GM18907 (cell line): ENCODE results near the gene FAM124B.
"Not testable (repeated sequence)": the region's sequence is repeated elsewhere in the genome, so short reads cannot be mapped to it uniquely, and the experiment has no call there.

ENCODE experiments used
- ATAC-seq: cut with Tn5 transposase; IDR thresholded peaks from one replicate; pipeline ENCODE4 v1.9.1; 2021; ENCODE audit warnings: mild to moderate bottlenecking, moderate library complexity; ENCODE audit not compliant: unreplicated experiment

The FAM124B gene

DNA sequence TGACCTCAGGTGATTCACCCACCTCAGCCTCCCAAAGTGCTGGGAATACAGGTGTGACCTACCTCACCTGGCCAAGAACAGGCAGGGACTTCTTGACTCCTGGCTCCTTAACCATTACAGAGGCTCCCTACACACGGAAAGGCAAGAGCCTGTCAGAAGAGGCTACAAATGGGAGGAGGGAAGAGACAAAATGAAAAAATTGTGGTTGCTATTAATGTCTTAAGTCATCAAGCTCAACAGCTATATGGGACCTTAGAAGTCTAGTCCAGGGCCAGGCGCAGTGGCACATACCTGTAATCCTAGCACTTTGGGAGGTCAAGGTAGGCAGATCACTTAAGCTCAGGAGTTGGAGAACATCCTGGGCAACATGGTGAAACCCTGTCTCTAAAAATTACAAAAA, 11.5 kb upstream of the FAM124B start:
- ATAC-seq = no peak

DNA sequence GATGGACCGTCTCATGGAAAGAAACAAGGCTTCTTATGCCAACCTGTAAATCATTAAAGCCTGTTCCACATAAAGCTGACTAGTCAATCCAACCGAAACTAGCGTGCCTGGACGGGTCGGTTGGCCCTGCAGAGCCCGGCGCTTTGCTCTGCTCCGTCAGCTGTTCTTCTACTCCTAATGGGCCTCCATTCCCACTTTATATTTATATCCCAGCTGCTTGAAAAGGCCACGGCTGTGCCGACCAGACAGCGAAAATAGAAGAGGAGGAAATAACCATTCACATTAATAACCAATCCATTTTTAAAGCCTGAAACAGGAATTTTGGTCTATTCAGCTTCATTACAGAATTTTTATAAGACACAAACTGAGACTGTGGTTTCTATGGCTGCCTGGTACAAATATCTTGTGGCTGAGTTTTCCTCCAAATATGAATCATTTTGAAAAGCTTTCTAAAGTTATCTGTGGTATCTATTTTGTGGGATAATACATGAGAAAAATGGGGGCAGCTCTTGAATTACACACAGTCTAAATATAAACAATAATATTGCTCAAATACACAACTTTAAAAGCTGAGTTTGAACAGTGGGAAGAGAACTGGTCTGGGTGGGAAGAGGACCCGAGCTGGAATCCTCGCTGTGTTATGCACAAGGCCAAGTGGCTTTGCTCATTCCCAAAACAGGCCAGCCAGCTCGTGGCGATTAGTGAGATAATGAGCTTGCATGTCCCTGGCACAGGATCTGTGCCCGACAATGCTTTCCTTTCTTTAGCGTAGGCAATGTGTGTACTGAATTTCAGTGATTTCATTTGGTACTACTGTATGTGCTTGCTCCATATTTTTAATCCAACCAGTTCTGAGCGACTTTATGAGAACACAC, 10.5 kb upstream of the FAM124B start:
- no peak for ATAC-seq

DNA sequence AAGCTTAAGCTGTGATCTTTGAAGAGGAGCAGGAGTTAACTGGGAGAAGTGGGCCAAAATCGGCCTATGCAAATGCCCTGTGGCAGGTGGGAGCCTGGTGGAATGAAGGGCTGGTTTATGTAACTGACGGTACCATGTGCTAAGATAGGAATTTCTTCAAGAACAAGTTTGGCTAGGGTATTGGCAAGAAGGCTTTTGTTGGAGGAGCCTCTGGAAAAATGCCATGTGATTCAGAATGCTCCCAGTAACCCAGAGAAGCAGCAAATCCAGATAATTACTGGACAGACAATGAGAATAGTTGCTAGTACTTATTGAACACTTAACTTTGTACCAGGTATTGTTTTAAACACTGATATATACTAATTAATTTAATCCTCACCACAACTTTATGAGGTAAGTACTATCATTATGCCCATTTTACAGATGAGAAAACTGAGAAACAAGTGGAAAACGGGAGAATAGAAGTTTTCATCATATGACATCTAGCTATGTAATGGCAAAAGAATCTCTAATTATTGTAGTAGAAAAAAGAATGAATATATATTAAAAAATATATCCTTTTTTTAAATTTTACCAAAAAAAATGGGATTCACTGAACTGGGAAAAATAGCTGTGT, 9.1 kb upstream of the FAM124B start:
- no peak for ATAC-seq

DNA sequence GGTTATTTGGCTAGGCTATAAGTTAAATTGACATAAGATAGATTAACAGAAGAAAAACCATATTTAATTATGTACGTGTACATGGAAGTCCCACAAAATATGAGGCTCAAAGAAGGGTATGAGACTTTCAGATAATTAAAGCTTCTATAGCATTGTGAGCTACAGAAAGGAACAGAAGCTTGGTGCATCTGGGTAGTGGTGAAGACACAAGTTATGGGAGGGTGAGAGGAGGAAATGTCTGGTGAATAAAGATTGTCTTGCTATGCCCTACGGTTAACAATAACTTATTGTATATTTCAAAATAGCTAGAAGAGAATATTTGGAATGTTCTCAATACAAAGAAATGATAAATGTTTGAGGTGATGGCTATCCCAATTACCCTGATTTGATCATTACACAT, 6.8 kb upstream of the FAM124B start:
- ATAC-seq = no peak

DNA sequence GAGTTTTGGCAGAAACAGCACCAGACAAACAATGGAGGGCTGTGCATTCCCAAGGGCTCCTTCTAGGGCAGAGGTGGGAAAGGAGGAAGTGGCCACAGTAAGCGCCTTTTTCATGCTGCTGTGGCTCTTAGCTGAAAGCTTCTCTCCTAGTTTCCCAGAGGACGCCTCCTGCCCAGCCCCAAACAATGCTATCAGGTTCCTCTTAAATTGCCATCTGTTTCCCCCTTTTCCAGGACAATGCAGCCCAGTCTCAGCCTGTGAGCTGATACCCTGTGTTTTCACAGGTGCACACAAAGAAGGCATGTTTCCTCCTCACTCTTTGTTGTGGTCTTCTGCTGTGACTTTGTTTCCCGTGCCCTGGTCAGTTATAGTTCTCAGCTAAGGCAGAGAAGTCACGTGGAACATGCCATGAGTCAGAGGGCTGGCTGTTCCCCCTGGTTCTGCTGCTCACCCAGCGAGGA, 5.4 kb upstream of the FAM124B start:
- no peak for ATAC-seq

DNA sequence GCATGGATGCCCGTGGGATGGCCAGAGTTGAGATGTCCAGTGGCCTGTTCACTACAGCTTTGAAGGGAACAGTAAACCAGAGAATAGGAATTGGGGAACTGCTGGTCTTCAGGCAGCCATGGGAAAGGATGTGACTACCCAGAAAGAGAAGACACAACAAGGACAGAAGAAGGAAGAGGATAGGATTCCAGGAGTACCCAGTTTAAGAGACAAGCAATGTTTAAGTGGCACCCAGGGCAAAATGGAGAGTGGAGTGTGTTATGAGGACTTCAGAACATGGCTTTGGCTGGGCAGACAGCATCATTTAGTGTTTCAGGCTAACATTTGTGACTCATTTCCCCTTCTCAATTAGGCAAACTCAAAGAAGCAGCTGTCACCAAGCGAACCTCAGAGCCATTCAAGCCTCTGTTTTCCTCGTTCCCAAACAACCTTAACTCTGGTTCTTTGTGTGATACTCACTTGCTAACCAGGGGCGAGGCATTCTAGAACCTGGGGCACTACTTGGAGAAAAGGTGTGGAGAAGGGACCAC, 4.0 kb upstream of the FAM124B start:
- ATAC-seq = no peak

DNA sequence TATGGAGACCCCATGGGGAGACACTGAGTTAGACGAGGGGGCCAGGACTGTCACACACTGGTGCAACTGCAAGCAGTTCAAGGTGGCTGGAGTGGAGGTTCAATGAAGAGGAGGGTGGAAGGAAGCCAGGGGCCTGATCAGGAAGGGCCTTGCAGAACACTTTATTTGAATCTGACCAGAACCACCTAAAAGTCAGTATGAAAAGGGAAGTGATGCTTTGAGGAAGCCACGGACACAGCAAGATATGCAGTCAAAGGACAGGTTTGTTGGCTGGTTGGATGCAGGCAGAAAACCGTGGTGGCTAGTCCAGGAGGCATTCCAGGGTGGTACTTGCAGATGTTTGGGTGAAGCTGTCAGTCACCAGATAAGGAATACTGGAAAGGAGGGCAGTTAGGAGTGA, 3.5 kb upstream of the FAM124B start:
- peak; percentile 69 for ATAC-seq

DNA sequence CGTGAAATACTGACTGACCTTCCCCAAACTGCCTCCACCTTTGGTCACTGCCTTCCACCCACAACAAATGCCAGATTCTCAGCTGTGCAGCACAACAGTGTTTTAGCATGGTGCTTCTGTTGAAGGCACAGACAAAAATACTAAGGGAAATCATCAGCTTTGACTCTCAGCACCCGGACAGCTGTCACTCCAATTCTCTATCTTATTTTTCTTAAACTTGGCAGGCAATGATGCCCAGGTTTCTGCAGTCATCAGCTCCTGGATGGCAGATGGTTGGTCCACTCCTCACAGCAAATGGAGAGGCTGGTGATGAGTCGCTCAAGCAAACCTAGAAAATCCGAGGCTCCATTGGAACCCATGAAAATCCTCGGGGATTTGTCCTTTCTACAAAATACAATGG, 2.9 kb upstream of the FAM124B start:
- ATAC-seq = no peak

DNA sequence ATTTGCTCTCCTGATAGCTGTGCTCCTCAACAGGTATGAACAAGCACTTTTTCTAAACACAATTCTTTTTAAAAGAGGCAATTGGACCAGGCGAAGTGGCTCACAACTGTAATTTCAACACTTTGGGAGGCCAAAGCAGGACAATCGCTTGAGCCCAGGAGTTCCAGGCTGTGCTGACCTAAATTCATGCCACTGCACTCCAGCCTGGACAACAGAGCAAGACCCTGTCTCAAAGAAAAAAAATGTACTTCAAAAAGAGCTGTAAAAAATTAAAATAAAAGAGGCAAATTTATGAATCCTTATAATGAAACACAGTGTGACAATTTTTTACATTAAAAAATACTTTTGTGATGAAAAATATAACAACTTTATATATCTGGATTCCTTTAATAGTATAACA, 1.8 kb upstream of the FAM124B start:
- ATAC-seq = no peak

DNA sequence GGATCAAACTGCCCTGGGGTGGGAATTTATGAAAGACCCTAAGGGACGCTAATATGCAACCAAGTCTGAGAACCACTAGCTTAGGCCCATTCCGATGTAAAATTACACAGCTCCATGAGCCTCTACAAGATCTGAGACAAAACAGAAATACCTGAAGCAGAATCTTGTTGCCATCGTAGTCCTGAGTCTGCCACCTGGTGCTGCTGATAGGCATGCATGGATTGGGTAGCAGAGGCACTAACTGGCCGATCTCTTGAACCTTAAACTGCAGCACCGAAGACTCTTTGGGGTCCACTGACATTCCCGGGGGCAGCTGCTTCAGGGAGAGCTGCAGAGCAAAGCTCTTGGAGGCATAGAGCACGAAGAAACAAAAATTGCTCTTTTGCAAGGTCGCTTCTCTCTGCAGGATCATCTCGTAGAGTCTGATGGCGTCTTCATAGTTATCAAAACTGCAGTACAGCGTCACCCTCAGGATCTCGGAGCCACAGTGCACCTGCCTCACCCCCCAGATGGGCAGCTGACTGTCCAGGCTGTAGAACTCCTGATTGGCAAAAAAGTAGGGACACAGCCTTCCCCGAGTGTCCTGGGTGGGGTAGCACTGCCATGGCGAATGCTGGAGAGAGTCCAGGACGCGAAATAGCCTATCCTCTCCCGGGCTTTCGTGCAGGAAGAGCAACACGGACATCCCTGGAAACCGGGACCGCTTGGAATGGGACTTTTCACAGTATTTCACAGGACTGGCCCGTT, 848 bp downstream of the FAM124B start:
- ATAC-seq = no peak

DNA sequence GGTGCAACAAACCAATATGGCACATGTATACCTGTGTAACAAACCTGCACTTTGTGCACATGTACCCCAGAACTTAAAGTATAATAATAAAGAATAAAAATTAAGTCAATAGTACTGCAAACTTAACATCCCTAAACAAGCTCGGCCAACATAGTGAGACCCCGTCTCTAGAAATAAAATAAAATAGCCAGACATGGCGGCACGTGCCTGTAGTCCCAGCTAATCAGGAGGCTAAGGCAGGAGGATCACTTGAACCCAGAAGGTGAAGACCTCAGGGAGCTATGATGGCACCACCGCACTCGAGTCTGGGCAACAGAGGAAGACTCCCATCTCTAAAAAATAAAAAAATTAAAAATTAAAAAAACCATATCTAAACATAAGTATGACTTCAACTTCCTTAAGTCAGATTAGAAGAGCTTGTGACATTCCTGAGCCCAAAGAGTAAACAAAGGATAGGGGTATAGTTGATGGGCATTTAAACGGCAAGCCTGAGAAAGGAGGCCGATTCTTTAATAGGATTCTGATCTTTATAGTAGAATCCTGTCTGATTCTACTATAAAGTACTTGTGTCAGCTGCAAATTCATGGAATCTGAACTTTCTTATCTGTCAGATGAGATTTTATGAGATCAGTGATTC, 1.6 kb downstream of the FAM124B start:
- no peak for ATAC-seq

DNA sequence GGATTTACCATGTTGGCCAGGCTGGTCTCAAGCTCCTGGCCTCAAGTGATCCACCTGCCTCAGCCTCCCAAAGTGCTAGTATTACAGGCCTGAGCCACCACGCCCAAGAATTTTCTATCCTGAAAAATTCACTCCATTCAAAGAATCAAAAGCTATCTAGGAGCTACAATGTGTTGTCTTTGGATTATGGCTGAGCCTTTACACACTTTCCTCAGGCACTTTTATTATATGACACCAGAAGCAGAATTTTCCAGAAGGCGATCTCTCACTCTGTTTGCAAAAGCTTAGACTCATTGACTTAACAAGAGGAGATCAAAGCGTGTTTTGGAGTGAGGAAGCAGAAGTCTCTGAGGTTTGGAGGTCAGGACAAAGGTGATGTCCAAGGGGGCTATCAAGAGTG, 3.6 kb downstream of the FAM124B start:
- ATAC-seq = no peak

DNA sequence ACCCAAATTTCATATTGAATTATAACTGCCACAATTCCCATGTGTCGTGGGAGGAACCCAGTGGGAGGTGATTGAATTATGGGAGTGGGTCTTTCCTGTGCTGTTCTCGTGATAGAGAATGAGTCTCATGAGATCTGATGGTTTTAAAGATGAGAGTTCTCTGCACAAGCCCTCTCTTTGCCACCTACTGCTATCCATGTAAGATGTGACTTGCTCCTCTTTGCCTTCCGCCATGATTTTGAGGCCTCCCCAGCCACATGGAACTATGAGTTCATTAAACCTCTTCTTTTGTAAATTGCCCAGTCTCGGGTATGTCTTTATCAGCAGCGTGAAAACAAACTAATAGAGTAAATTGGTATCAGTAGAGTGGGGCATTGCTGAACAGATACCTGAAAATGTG, 4.8 kb downstream of the FAM124B start:
- ATAC-seq = not testable (repeated sequence)

DNA sequence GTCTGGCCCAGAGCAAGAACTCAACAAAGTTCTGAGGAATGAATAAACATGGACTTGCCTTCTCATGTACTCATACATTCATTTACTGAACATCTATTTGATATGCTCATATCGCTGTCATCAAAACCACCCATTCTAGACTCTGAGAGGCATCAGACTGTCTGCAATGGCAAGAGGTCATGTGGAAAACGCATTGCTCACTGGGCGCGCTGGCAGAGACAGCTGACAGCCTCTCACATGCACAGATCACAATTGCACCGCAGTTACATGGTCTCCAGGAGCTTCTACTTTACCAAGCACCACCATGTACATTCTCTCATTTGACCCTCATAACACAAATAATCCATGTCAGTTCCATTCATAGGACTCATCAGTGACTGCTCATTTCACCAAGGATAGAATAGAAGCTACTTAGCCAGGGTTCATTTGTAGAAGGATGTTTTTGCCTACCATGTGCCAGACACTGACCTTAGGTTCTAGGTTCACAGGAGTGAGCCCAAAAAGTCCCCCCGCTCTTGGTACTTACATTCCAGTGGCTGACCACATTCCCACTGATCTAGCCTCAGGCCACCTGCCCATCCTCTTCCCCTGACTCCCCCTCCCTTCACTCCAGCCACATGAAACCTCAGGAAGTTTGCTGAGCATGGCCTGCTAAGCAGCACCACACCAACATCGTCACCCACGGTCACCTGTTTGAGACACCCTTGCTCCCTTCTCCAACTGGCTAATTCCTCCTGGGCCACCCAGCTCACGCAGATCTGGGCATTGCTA, 6.1 kb downstream of the FAM124B start:
- no peak for ATAC-seq

DNA sequence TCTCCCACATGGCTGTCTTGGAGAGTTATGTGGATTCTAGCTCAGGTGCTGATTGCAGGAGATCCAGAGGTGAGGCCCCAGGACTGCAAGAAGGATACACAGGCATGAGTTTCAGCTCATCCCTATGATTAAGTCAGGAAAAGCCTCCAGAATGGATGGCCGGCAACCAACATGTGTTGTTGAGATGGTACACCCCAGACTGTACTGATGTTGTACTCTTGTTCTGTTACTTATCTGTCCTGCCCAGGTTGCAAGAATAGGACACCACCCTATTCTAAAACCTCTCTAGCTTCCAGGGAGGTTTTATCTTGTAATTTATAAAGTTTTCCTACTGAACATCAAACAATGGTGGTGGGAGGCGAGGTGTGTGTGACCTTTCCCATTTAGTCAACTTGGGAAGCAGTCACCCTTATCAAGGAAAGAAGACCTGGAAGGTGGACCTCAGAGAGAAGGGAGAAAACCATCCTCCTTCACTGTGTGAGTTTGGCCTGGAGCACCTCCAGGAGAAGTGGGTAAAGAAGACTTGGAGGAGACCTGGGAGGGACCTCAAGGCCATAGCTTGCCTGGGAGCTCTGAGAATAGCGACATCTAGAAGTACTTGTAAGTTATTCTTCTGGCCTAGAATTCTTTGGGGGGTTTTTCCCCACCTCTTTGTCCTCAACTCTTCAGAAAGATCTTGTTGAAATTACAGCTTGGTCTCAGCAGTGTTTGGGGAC, 8.6 kb downstream of the FAM124B start:
- no peak for ATAC-seq

DNA sequence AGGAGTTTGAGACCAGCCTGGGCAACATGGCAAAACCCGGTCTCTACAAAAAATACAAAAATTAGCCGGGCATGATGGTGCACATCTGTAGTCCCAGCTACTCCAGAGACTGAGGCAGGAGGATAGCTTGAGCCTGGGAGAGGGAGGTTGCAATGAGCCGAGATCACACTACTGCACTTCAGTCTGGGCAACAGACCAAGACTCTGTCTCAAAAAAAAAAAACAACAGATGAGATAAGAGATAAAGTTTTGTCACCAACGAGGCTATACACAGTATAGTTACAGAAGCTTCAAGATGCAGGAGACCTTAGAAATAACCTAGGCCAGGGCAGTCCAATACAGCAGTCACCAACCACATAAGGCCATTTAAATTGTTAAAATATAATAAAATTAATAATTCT, 9.4 kb downstream of the FAM124B start:
- no peak for ATAC-seq

DNA sequence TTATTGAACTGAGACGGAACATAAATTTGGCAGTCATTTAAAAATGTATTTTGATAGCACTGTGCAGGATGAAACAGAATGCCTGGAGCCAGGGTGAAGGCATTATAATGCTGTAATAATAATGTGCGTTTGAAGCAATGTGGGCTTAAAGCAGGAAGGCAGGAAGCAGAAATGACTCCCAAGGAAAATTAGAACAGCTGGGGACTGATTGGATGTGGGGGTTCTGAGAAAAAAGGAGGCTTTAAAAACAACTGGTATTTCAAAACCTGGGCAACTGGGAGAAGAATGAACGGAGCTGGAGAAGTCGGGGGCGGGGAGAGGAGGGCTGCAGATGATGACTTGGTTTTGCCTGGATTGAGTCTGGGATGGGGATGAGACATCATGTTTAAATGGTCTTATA, 12.6 kb downstream of the FAM124B start:
- no peak for ATAC-seq

DNA sequence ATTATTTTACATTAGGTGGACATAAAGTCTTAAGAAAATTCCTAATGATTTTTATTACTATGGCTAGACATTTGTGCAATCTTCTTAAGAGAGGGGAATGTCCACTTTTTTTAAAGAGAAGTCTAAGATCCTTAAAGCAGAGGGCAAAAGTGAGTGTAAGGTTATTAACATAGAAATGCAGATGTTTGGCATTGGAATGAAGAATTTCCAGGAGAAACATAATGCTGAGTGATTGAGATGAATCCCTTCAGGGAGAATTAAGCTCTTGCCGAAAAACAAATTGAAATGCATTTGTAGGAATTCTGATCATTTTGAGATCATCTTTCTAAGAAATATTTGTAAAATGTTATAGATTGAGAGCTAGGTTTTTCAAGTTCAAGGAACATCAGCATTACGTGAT, 15.0 kb downstream of the FAM124B start:
- no peak for ATAC-seq

DNA sequence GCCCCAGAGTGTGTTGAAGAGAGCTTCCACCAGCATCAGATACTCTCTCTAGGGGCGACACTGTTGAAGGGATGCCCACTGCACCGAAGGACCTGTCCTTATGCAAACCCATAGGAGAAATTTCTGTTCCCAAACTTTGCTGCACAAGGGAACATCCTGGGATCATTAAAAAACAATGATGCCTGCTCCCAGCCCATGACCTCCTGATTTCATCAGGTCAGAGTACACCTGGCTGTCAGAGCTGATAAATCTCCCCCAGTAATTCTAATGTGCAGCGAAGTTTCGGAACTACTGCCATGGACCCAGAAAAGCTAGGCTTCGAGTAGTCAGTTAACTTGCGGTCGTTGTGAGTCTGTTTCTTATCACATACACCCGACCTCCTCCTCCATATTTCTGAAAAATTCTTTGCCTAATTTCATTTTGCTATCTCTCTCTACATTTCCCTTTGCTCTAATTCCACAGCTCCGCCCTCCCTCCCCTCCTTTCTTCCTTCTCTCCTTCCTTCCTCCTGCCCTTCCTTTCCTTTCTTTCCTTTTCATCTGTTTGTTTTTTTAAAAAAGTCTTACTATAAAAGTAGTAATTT, 18.8 kb downstream of the FAM124B start:
- no peak for ATAC-seq
